Skeletal muscle cell (primary cell): ENCODE results near the gene PHGDH.

Source experiments
- DNase-seq: peaks from one replicate; pipeline ENCODE4 v3.0.0-alpha.2; 2010; ENCODE audit warnings: low read depth
- H3K4me3 ChIP-seq: 2 replicates; pipeline ENCODE4 v1.5.1; 2011; ENCODE audit warnings: low read depth, mild to moderate bottlenecking, control low read depth, low read length, moderate library complexity

Gene PHGDH

GRCh38 chr1:119711804-119712341 is at the start of gene PHGDH:
TSS of gene PHGDH (plus strand) at chr1:119711934. CDS start at chr1:119712023, 89 bp downstream.
- H3K4me3 ChIP-seq = peak within 1 kb of the TSS; percentile 99
- DNase-seq = peak; percentile 80

- no peak for DNase-seq
These were observed 49.7 kb upstream of the PHGDH start for GRCh38 chr1:119662034-119662437.

DNA sequence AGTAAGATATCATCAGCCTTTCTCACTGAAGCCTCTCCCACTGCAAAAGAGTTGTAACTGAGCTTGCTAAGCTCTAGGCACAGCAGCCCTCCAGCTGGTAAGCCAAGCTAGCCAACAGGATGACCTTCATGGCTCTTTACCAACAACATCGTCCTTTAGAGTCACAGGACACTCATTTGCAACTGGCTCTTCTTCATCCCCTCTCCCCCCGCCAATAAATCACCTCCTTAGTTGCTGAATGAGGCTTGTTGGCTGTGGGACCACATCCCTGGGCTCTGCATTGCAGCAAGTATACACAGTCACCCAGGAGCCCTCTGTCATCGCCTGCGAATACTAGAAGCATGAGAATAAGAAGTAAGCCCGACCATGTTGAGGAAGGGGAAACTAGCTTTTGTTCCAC is 47.7 kb upstream of the PHGDH start:
- H3K4me3 ChIP-seq = no peak overlapping the region
- no peak for DNase-seq

More at GRCh38 chr1:119662034-119662437, 49.7 kb upstream of the PHGDH start:
- no peak overlapping the region for H3K4me3 ChIP-seq

GRCh38 chr1:119667173-119667572 is 44.6 kb upstream of the PHGDH start:
- no peak for DNase-seq
- no peak overlapping the region for H3K4me3 ChIP-seq

- no peak overlapping the region for H3K4me3 ChIP-seq
- no peak for DNase-seq
These were observed 40.8 kb upstream of the PHGDH start for GRCh38 chr1:119670898-119671297.

- no peak for DNase-seq
- H3K4me3 ChIP-seq = no peak overlapping the region
These were observed 38.4 kb upstream of the PHGDH start for GRCh38 chr1:119673171-119673940.

- no peak overlapping the region for H3K4me3 ChIP-seq
- DNase-seq = no peak
These were observed 37.6 kb upstream of the PHGDH start for GRCh38 chr1:119674111-119674526.

DNA sequence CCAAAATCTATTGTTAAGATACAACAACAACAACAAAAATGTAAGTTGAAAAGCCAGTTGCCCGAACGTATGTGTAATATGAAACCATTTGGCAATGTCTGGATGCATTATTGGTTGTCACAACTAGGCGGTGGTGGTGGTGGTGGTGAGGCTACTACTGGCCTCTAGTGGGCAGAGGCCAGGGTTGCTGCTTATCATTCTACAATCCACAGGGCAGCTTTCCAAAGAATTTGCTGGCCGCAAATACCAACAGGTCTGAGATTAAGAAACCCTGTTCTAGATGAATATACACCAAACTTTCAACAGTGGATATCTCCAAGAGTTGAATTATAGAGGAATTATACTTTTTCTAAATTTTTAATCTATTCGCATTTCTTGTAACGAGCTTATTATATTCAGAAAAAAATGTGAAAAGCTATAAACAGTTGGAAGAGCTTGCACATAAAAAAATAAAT is 36.9 kb upstream of the PHGDH start:
- peak; percentile 72 for DNase-seq
- peak overlapping the region; percentile 52 for H3K4me3 ChIP-seq

DNA sequence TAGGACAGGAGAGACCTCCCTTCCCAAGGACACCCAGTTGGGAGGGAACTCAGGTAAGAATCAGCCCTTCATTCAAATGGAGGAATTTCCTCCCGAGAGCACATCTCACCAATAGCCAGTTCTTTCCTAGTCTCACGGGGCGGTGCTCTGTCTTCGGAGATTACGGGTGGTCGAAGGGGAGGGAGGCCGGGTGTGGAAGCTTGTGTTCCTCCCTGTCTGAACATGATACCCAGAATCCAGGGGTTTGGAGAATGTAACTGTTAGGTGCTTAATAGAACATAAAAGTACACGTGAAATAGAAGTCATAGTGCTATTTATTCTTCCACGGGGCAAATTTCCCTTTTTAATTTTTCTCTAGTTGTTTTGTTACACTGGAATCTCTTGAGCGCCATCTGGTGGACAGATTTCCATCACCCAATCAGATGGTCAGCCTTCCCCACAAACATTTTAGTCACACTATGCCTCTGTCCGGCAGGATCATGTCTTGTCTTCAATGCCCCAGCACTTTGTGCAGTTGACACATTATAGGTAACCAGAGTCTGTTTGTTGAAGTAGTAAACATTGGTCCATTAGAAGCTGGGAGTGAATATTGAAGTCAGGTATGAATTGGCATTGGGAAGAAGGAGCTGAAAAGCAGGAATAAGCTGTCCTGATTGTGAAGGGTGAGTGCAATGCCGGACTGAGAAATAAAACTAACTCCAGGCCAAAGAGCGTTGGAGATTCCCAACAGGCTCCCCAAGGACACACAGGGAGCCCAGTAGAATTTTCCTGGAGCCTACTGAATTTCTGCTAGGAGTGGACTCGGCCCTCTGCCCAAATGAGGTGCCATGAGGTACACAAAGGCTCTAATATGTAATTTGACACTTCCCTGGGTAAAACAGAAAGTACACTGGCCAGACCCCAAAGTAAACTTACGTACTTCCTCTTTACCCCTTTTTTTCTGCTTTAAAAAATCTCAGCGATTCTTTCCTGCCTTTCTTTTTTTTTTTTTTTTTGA is 36.1 kb upstream of the PHGDH start:
- DNase-seq = peak; percentile 61
- peak overlapping the region; percentile 52 for H3K4me3 ChIP-seq

DNA sequence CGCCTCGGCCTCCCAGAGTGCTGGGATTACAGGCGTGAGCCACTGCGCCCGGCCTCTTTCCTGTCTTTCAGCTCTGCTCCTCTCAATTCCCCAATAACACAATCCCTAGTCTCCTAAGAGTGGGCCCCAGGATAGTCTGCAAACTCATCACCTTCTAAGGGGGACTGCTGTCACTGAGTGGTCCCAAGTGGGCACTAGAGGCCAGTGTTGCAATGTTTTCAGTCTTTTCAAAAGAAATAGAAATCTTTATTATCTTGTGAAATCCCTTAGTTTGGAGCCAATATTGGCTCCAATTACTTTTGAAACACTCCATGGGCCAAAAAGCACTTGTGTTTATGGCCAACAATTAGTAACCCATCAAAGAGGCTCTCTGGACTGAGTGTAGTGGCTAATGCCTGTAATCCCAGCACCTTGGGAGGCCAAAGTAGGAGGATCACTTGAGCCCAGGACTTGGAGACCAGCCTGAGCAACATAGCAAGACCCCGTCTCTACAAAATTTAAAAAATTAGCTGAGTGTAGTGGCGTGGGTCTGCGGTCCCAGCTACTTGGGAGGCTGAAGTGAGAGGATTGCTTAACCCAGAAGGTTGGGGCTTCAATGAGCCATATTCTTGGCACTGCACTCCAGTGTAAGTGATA is 35.0 kb upstream of the PHGDH start:
- no peak overlapping the region for H3K4me3 ChIP-seq
- no peak for DNase-seq

DNA sequence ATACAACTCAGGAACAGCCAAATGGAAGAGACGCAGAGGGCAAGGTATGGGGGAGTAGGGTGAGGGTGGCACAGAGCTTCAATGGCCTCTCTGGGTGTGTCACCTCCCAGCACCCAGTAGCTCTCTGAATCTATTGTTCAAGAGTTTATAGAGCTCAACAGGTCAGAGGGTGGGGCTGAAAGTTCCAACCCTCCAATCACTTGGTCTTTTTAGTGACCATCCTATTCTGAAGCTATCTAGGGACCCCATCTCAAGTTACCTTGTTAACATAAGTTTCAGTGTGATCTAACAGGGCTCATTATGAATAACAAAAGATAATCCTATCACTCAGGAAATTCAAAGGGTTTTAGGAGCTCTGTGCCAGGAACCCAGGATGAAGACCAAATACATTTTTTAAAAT is 32.5 kb upstream of the PHGDH start:
- no peak for DNase-seq
- no peak overlapping the region for H3K4me3 ChIP-seq

- no peak overlapping the region for H3K4me3 ChIP-seq
- no peak for DNase-seq
These were observed 31.5 kb upstream of the PHGDH start for GRCh38 chr1:119680193-119680592.

GRCh38 chr1:119680723-119681122 is 31.0 kb upstream of the PHGDH start:
- DNase-seq = no peak
- no peak overlapping the region for H3K4me3 ChIP-seq

- no peak for DNase-seq
- H3K4me3 ChIP-seq = no peak overlapping the region
These were observed 30.2 kb upstream of the PHGDH start for GRCh38 chr1:119681560-119681959.

GRCh38 chr1:119682141-119682540 is 29.6 kb upstream of the PHGDH start:
- DNase-seq = no peak
- no peak overlapping the region for H3K4me3 ChIP-seq

- DNase-seq = no peak
- H3K4me3 ChIP-seq = no peak overlapping the region
These were observed 27.8 kb upstream of the PHGDH start for GRCh38 chr1:119683893-119684292.

DNA sequence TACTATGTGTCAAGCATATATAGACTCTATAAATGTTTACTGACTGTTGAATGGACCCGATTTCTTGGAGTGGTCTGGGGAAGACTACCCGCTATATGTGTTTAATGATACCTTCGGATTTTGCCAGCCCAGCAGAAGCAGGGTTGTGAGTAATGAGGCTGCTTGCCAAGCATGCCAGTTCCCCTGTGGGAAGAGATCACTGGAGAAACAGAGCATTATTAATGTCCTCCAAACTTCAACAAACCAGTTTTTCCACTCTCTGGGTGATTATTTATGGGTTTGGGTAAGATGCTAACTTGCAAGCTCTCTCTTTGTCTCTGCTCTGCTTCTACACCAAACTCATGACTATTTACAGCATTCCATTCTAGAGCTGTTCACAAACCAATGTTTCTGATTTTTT is 25.1 kb upstream of the PHGDH start:
- DNase-seq = no peak
- no peak overlapping the region for H3K4me3 ChIP-seq

- no peak for DNase-seq
These were observed 24.2 kb upstream of the PHGDH start for GRCh38 chr1:119687434-119688079.

DNA sequence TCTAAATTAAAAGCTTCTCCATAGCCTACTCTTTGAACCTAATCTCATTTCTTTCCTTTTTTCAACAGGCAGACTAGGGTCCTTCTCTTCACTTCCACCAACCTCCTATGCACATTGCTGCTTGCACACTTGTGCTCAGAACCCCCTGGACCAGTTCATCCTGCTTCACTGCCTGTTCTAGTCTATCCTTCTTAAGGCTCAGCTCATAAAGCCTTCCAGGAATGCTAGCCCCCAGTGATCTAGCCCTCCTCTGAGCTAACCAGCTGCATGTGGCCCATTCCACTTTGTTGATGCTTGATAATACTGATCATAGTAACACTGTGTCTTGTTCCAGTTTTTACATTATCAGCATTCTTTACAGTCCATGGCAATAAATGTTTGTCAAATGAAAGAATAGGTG is 22.9 kb upstream of the PHGDH start:
- DNase-seq = no peak
- no peak overlapping the region for H3K4me3 ChIP-seq

More at GRCh38 chr1:119687434-119688079, 24.2 kb upstream of the PHGDH start:
- no peak overlapping the region for H3K4me3 ChIP-seq
